LNCaP clone FGC (cell line): ENCODE results near the gene PTPRR.

ENCODE experiments used
- DNase-seq: peaks from one replicate; pipeline ENCODE4 v3.0.0-alpha.2; 2011; ENCODE audit warnings: low read depth
- H3K4me3 ChIP-seq: 2 replicates; pipeline ENCODE4 v1.5.1; 2011; ENCODE audit warnings: mild to moderate bottlenecking, low read depth, low read length, control low read depth
- CTCF ChIP-seq: IDR thresholded peaks from 2 replicates; pipeline ENCODE4 v1.5.1; 2012; ENCODE audit warnings: mild to moderate bottlenecking; ENCODE audit not compliant: control insufficient read depth, insufficient read depth; ENCODE audit errors: extremely low read depth

The PTPRR gene

DNA sequence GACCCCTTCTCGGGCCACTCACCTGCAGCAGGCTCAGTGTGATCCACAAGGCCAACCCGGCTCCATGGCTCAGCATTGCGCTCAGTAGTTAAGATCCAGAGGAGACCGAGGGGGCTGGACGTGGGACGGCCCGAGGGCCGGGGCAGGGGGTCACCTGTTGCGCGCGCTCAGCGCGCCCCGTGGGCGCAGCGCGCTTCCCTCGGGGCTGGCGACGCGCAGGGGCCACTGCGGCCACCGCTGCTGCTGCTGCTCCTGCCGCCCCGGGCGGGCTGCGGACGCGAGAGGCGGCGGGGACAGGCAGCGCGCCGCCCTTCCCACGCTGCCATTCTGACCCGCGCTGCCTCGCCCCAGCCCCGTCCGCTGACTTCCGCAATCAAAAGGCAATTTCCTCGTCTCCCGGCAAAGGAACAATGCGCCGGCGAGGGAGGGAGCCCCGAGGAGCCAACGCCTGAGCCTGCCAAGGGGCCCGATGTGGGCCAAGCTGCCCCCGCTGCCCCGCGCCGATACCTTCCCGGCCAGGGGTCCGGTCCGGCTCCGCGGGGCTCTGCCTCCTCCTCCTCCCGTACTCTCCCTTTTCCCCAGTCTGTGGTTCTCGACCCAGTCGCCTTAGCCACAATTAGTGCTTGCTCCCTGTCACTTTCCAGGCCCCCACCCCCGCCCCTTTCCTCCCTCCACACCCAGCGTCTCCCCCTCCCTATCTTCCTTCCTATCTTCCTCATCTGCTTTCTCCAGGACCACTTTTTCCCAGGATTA, 310.6 kb downstream of the PTPRR start:
- no peak for DNase-seq
- no peak for TF ChIP-seq CTCF
- peak overlapping the region; percentile 42 for H3K4me3 ChIP-seq

- DNase-seq, result no peak
- H3K4me3 ChIP-seq, result peak overlapping the region; percentile 42
- TF ChIP-seq CTCF, result no peak
These were observed 311.3 kb downstream of the PTPRR start for GRCh38 chr12:70609203-70609602.

GRCh38 chr12:70608184-70608583, 312.4 kb downstream of the PTPRR start:
- DNase-seq, result no peak
- no peak for TF ChIP-seq CTCF
- no peak overlapping the region for H3K4me3 ChIP-seq

- peak; percentile 6 for DNase-seq
- no peak overlapping the region for H3K4me3 ChIP-seq
- no peak for TF ChIP-seq CTCF
These were observed 313.4 kb downstream of the PTPRR start for GRCh38 chr12:70607107-70607506.

DNA sequence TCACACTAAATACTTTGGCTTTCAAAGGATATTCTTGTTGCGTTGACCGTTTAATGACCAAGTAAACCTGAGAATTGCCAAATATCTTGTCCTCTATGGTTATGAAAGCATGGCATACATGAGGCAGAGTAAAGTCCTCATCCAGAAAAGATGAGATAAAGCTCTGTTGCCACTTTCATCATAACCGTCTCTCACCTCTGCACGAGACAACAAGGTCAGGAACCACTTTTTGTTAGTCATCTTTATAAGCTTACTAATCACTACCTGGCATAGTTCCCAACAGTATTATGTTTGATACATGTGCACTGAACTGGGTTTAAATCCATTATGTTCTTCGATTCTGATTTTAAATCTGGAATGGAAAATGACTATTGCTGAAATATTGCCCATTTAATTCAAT, 314.6 kb downstream of the PTPRR start:
- H3K4me3 ChIP-seq, result no peak overlapping the region
- DNase-seq, result no peak
- no peak for TF ChIP-seq CTCF

GRCh38 chr12:70604662-70605061, 315.9 kb downstream of the PTPRR start:
- TF ChIP-seq CTCF, result no peak
- H3K4me3 ChIP-seq, result no peak overlapping the region
- no peak for DNase-seq

DNA sequence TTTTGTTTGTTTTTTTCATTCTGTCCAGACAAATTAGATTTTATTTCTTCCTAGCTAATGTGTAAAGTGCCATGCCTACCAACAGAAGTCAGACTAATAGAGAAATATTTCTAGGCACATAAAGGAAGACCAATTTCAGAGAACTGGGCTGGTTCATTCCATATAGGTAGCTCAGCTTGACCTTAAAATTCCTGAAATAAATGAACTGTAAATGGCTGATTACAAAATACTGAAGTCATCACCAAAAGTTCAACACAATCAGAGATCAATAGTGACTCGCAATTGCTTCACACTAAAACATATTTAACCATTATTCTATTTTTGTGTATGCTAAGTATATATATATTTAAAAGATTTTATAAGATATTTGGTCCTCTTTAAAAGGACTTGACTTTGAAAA, 317.5 kb downstream of the PTPRR start:
- TF ChIP-seq CTCF, result no peak
- no peak overlapping the region for H3K4me3 ChIP-seq
- no peak for DNase-seq
